ENCODE data around the gene RTRAF. TPM values are rescaled to one million over a fixed set of nuclear protein-coding genes. Genes with fewer than 3 reads are reported as not detected.

Gene RTRAF
- total RNA-seq, 2 donors from 2014 or later, result 157 to 181 TPM

GRCh38 chr14:51963286-51963685 lies 26.1 kb upstream of the RTRAF start:
- H3K27me3 ChIP-seq, result no peaks in the 10 kb centered on the region
- H3K9me3 ChIP-seq, result no peaks in the 10 kb centered on the region
- H3K4me1 ChIP-seq, result no peaks in the 10 kb centered on the region
- intact Hi-C loops (cut with DNase I), result no loop called here
- no peak overlapping the region for H3K27ac ChIP-seq
- TF ChIP-seq CTCF (IDR thresholded peaks at IDR 0.05), result no peak
- DNase-seq, result no peak
- H3K9ac ChIP-seq (ENCODE audit: low read depth in 2 of 2, low read length in 2 of 2), result no peak overlapping the region
- no peaks in the 10 kb centered on the region for H3K36me3 ChIP-seq
- H3K4me3 ChIP-seq, result no peak overlapping the region

- intact Hi-C loops (cut with DNase I), result no loop called here
- Histone ChIP-seq H3K4me1 (no peaks in the 10 kb centered on the region), H3K27me3 (no peaks in the 10 kb centered on the region), H3K27ac (no peak overlapping the region), H3K36me3 (no peaks in the 10 kb centered on the region), H3K4me3 (no peak overlapping the region), H3K9me3 (no peaks in the 10 kb centered on the region), H3K9ac (ENCODE audit: low read depth in 2 of 2, low read length in 2 of 2) (no peak overlapping the region)
- no peak for DNase-seq
- no peak for TF ChIP-seq CTCF (IDR thresholded peaks at IDR 0.05)
Observed at GRCh38 chr14:51967521-51967920, 21.8 kb upstream of the RTRAF start.

- no peaks in the 10 kb centered on the region for H3K36me3 ChIP-seq
- no peak overlapping the region for H3K4me3 ChIP-seq
- H3K4me1 ChIP-seq, result no peaks in the 10 kb centered on the region
- TF ChIP-seq CTCF (IDR thresholded peaks at IDR 0.05), result no peak
- intact Hi-C loops (cut with DNase I), result loop anchor here (10.0 kb wide), 1 partner anchor 185 kb away; no protein-coding TSS in a partner anchor
- H3K9ac ChIP-seq (ENCODE audit: low read depth in 2 of 2, low read length in 2 of 2), result no peak overlapping the region
- no peak for DNase-seq
- H3K27me3 ChIP-seq, result no peaks in the 10 kb centered on the region
- no peak overlapping the region for H3K27ac ChIP-seq
- H3K9me3 ChIP-seq, result no peaks in the 10 kb centered on the region
Observed at GRCh38 chr14:51969852-51970540, 19.4 kb upstream of the RTRAF start.

- Histone ChIP-seq H3K27me3 (no peaks in the 10 kb centered on the region), H3K9ac (ENCODE audit: low read depth in 2 of 2, low read length in 2 of 2) (no peak overlapping the region), H3K4me3 (no peak overlapping the region), H3K36me3 (no peaks in the 10 kb centered on the region), H3K27ac (no peak overlapping the region), H3K9me3 (no peaks in the 10 kb centered on the region), H3K4me1 (no peaks in the 10 kb centered on the region)
- TF ChIP-seq CTCF (IDR thresholded peaks at IDR 0.05), result no peak
- DNase-seq, result no peak
- intact Hi-C loops (cut with DNase I), result loop anchor here (10.0 kb wide), 1 partner anchor 188 kb away; no protein-coding TSS in a partner anchor
Observed at GRCh38 chr14:51972566-51972965, 16.8 kb upstream of the RTRAF start.

- DNase-seq, result no peak
- intact Hi-C loops (cut with DNase I), result loop anchor here (5.0 to 10.0 kb wide), 2 partner anchors 192 to 695 kb away; no protein-coding TSS in a partner anchor
- H3K9me3 ChIP-seq, result no peaks in the 10 kb centered on the region
Observed at GRCh38 chr14:51977075-51977474, 12.3 kb upstream of the RTRAF start.

More at GRCh38 chr14:51977075-51977474, 12.3 kb upstream of the RTRAF start:
- no peaks in the 10 kb centered on the region for H3K27me3 ChIP-seq
- H3K4me3 ChIP-seq, result no peak overlapping the region
- no peaks in the 10 kb centered on the region for H3K36me3 ChIP-seq
- H3K27ac ChIP-seq, result no peak overlapping the region
- H3K4me1 ChIP-seq, result no peaks in the 10 kb centered on the region
- TF ChIP-seq CTCF (IDR thresholded peaks at IDR 0.05), result no peak
- no peak overlapping the region for H3K9ac ChIP-seq (ENCODE audit: low read depth in 2 of 2, low read length in 2 of 2)
